K562 (cell line): ENCODE results near the gene ODAD3. TPM values are rescaled to one million over a fixed set of nuclear protein-coding genes. Genes with fewer than 3 reads are reported as not detected.

Source experiments
- ATAC-seq: fragments of 200-7000 bp; cut with Tn5 transposase; 3 replicates; pipeline ENCODE4 v1.9.1; 2020; ENCODE audit warnings: moderate library complexity
- BruUV-seq: library from RNA; stranded (reverse); fragments of 400-500 nt; replicated peaks from 2 replicates; lab custom pipeline; 2021; lab: Mats Ljungman, UMichigan
- CTCF ChIA-PET: fragments of 300-600 bp; formaldehyde crosslinking; extraction: SDS; loops from one replicate; lab custom pipeline; 2021; ENCODE audit warnings: low intra/inter-chr PET ratio; lab: Yijun Ruan, JAX
- POLR2A ChIA-PET: fragments of 300-600, 350-650 bp; sonication (Branson Sonifier 250); formaldehyde crosslinking; extraction: SDS; loops from one replicate; lab custom pipeline; 2021; ENCODE audit warnings: antibody characterized with exemption, inconsistent platforms; lab: Yijun Ruan, JAX
- DNase-seq, 4 experiments: peaks; one replicate each; pipeline versions ENCODE4 v3.0.0 to v3.0.0-alpha.2; 2011 to 2018; ENCODE audit warnings: low spot score in 3 of 4, mixed read lengths in 3 of 4; ENCODE audit errors: extremely low read depth in 1 of 4
- FAIRE-seq: peaks from 2 replicates; lab custom pipeline; 2011; peaks lifted over from hg19 to GRCh38; lab: Jason Lieb, UNC
- H2AFZ ChIP-seq: 2 replicates; pipeline ENCODE4 v1.6.0; 2011; ENCODE audit warnings: low read depth, low read length, control low read depth, inconsistent platforms
- H3K27ac ChIP-seq: fragments of 200-600 bp; 3 replicates; pipeline ENCODE4 v1.8.0; 2011; ENCODE audit warnings: low read depth, mild to moderate bottlenecking, control low read depth, inconsistent platforms, low read length, moderate library complexity, mixed read lengths; ENCODE audit errors: extremely low read depth
- H3K27me3 ChIP-seq, 2 experiments: fragments of 300-600 bp in 1 of 2; 2 replicates in 1 of 2; 3 replicates in 1 of 2; pipeline versions ENCODE4 v1.6.0 to v1.8.0; 2011; ENCODE audit warnings: inconsistent platforms in 2 of 2, low read length in 2 of 2, mild to moderate bottlenecking in 1 of 2, mixed read lengths in 1 of 2, moderate library complexity in 1 of 2; ENCODE audit not compliant: control insufficient read depth in 2 of 2, insufficient read depth in 2 of 2
- H3K36me3 ChIP-seq: fragments of 300-600 bp; 3 replicates; pipeline ENCODE4 v1.8.0; 2011; ENCODE audit warnings: mild to moderate bottlenecking, low read length, inconsistent platforms; ENCODE audit not compliant: control insufficient read depth, insufficient read depth
- H3K4me1 ChIP-seq, 2 experiments: fragments of 200-600 bp in 1 of 2; replicated peaks in 1 of 2; 2 replicates in 1 of 2; 3 replicates in 1 of 2; pipeline versions ENCODE4 v1.5.1 to v1.8.0; 2011; ENCODE audit warnings: inconsistent platforms in 2 of 2, low read length in 2 of 2, mild to moderate bottlenecking in 1 of 2, mixed read lengths in 1 of 2, moderate library complexity in 1 of 2; ENCODE audit not compliant: control insufficient read depth in 2 of 2, insufficient read depth in 2 of 2
- H3K4me2 ChIP-seq: 2 replicates; pipeline ENCODE4 v1.6.1; 2011; ENCODE audit warnings: low read length, control low read depth, inconsistent platforms, mixed read lengths; ENCODE audit not compliant: insufficient read depth
- H3K4me3 ChIP-seq: fragments of 200-600 bp; sonication (generic), shearing (Covaris generic); 2 replicates; pipeline ENCODE4 v1.5.1; 2016; ENCODE audit warnings: control low read depth, inconsistent platforms
- H3K79me2 ChIP-seq: fragments of 200-600 bp; 3 replicates; pipeline ENCODE4 v1.8.0; 2011; ENCODE audit warnings: low read length, inconsistent platforms; ENCODE audit not compliant: control insufficient read depth, insufficient read depth
- H3K9ac ChIP-seq, 2 experiments: 2 replicates each; pipeline versions ENCODE4 v1.6.0 to v1.6.1; 2011; ENCODE audit warnings: low read depth in 2 of 2, low read length in 2 of 2, control low read depth in 1 of 2, inconsistent platforms in 1 of 2, mild to moderate bottlenecking in 1 of 2, mixed read lengths in 1 of 2; ENCODE audit not compliant: insufficient read depth in 1 of 2
- H3K9me1 ChIP-seq: one replicate; pipeline ENCODE4 v1.6.0; 2011; ENCODE audit warnings: inconsistent platforms, mild to moderate bottlenecking, low read length, moderate library complexity; ENCODE audit not compliant: control insufficient read depth, insufficient read depth
- H3K9me3 ChIP-seq: replicated peaks from 2 replicates; pipeline ENCODE4 v1.5.1; 2011; ENCODE audit warnings: low read depth, low read length, inconsistent platforms; ENCODE audit not compliant: control insufficient read depth, insufficient read depth
- H4K20me1 ChIP-seq: replicated peaks from 2 replicates; pipeline ENCODE4 v1.6.1; 2011; ENCODE audit warnings: low read length, inconsistent platforms, mixed read lengths; ENCODE audit not compliant: control insufficient read depth, insufficient read depth
- MCM5 ChIP-seq: fragments of 450-650 bp; IDR thresholded peaks from 2 replicates; pipeline ENCODE4 v1.6.1; 2016; ENCODE audit warnings: low read depth
- NR2C1 ChIP-seq, 2 experiments: fragments of 450-650 bp; IDR thresholded peaks; 2 replicates each; pipeline ENCODE4 v1.6.1; 2017; ENCODE audit warnings: mild to moderate bottlenecking in 2 of 2, antibody characterized with exemption in 1 of 2, inconsistent platforms in 1 of 2, missing compliant biosample characterization in 1 of 2, missing genetic modification characterization in 1 of 2
- STAT5B ChIP-seq: fragments of 250-450 bp; sonication (Bioruptor Pico); IDR thresholded peaks from 2 replicates; pipeline ENCODE4 v1.8.0; 2021; ENCODE audit warnings: mild to moderate bottlenecking, inconsistent platforms
- TRIM28 ChIP-seq: fragments of 450-650 bp; IDR thresholded peaks from 2 replicates; pipeline ENCODE4 v1.6.1; 2017
- XRCC5 ChIP-seq: fragments of 200-400 bp; formaldehyde crosslinking; IDR thresholded peaks from 2 replicates; pipeline ENCODE4 v1.6.1; 2017; ENCODE audit warnings: low read depth, mild to moderate bottlenecking, low read length
- ZFP36 ChIP-seq: fragments of 150-350 bp; IDR thresholded peaks from 2 replicates; pipeline ENCODE4 v1.6.1; 2018; ENCODE audit warnings: low read length, low read depth; ENCODE audit not compliant: partially characterized antibody
- WGBS: fragments of 100-300 bp; shearing (Covaris generic); methylation state at CpG from one replicate; pipeline ENCODE4 v1.1.6; 2016; ENCODE audit warnings: low coverage, mixed read lengths; ENCODE audit not compliant: insufficient coverage; ENCODE audit errors: missing lambda C conversion rate; 5-methylcytosine and 5-hydroxymethylcytosine counted together
- in situ Hi-C: fragments of 300-500 bp; cut with MboI; formaldehyde crosslinking; loops from 4 replicates; pipeline ENCODE4 v1.15.0; 2018; ENCODE audit warnings: inconsistent platforms, mixed read lengths
- intact Hi-C: fragments of 100-400 bp; cut with micrococcal nuclease; formaldehyde crosslinking; loops from 2 replicates; pipeline ENCODE4 v1.14.2; 2022
- polyA plus RNA-seq, 8 experiments: library from polyadenylated mRNA; depleted of rRNA in 4 of 8; stranded (reverse) in 5 of 8; unstranded in 3 of 8; fragments of >200 nt; fragmentation: Nextera tagmentation in 2 of 8; fragmentation: Illumina TruSeq in 1 of 8; extraction: Ambion mirVana in 2 of 8; extraction: Trizol in 1 of 8; gene quantifications; 2 replicates each; pipeline versions ENCODE4 v1.2.1 to v1.2.3, GENCODE V29; 2011 to 2014; ENCODE audit warnings: inconsistent platforms in 1 of 8, missing spikeins in 1 of 8
- total RNA-seq, 7 experiments: library from RNA; depleted of rRNA in 6 of 7; stranded (reverse); fragments of >200 nt in 6 of 7; fragmentation: Illumina TruSeq in 2 of 7; extraction: Trizol in 2 of 7; gene quantifications; 2 replicates each; pipeline versions ENCODE4 v1.2.1 to v1.2.3, GENCODE V29; 2011 to 2021; ENCODE audit warnings: low replicate concordance in 1 of 7

Gene ODAD3
- total and polyA plus RNA-seq, 9 of the 15 experiments (the other 6 are each of a cell fraction or from before 2014, with no cell fraction given): 0.07 to 0.72 (median 0.14) TPM; not detected in 2

GRCh38 chr19:11416346-11417052 lies 18.4 kb downstream of the ODAD3 start:
- ChIA-PET POLR2A (no interaction called here), CTCF (no interaction called here)
- in situ Hi-C loops (no loop called here), intact Hi-C loops (no loop called here)
- Histone ChIP-seq H3K36me3 (no peaks in the 10 kb centered on the region), H3K27ac (no peak overlapping the region), H3K9me3 (no peaks in the 10 kb centered on the region), H4K20me1 (no peaks in the 10 kb centered on the region), H3K9ac (no peak overlapping the region), H2AFZ (no peak overlapping the region), H3K9me1 (no peaks in the 10 kb centered on the region), H3K27me3 (peaks cover 2 to 23% of the 10 kb centered on the region in 2 experiments; a peak in 3 of 5 replicates), H3K79me2 (no peaks in the 10 kb centered on the region), H3K4me2 (no peak overlapping the region), H3K4me1 (peaks cover under 1 to 29% of the 10 kb centered on the region in 2 experiments; a peak in 3 of 5 replicates), H3K4me3 (no peak overlapping the region)
- DNase-seq: peak in 1 of 4 experiments; percentile 4
- WGBS: 32% methylated on average over 15 of the region's 17 CpGs
- ATAC-seq: no peak
- BruUV-seq: no TSS peak
- no peak for FAIRE-seq
- peak; percentile 57 for TF ChIP-seq NR2C1 (IDR thresholded peaks at IDR 0.05)
- peak; percentile 54 for TF ChIP-seq NR2C1 (tag; IDR thresholded peaks at IDR 0.05)
- no peak for TF ChIP-seq ZFP36
- no peak for TF ChIP-seq STAT5B (CRISPR knock-in tag)
- TF ChIP-seq XRCC5: no peak
- TF ChIP-seq TRIM28: no peak
- TF ChIP-seq MCM5: no peak
